ENCODE data around the gene MAPKAPK2.

- TF ChIP-seq FOXA1 (IDR thresholded peaks at IDR 0.05): no peak
- no peak for TF ChIP-seq CTBP1 (IDR thresholded peaks at IDR 0.05; ENCODE audit: borderline replicate concordance)
- TF ChIP-seq FOXM1 (IDR thresholded peaks at IDR 0.05; ENCODE audit: borderline replicate concordance): no peak
These were observed 3.3 kb upstream of the MAPKAPK2 start for GRCh38 chr1:206681359-206681758.
